ENCODE measurements around the gene UBE2M. TPM values are rescaled to one million over a fixed set of nuclear protein-coding genes. Genes with fewer than 3 reads are reported as not detected.

Gene UBE2M
- total RNA-seq, 2 donors from 2014 or later = 27.7 to 44.2 TPM

- WGBS = 18% methylated on average over 1 of the region's 1 CpG
- TF ChIP-seq POLR2A (IDR thresholded peaks at IDR 0.05) (no peak), POLR2AphosphoS5 (IDR thresholded peaks at IDR 0.05) (no peak), CTCF (IDR thresholded peaks at IDR 0.05) (no peak)
- H3K36me3 ChIP-seq = peaks cover 27 to 51% of the 10 kb centered on the region in 2 donors
These were observed 7.3 kb downstream of the UBE2M start for GRCh38 chr19:58551123-58551497.

GRCh38 chr19:58550362-58551122 is 7.9 kb downstream of the UBE2M start:
- intact Hi-C loops (cut with DNase I) = no loop called here
- no peak for TF ChIP-seq POLR2A (IDR thresholded peaks at IDR 0.05)
- no peak for TF ChIP-seq POLR2AphosphoS5 (IDR thresholded peaks at IDR 0.05)
- no peak for TF ChIP-seq CTCF (IDR thresholded peaks at IDR 0.05)
- peaks cover 27 to 54% of the 10 kb centered on the region in 2 donors for H3K36me3 ChIP-seq
- no peak overlapping the region for H3K27ac ChIP-seq
- no peak overlapping the region for H3K4me3 ChIP-seq
- H3K9me3 ChIP-seq = no peaks in the 10 kb centered on the region
- H3K27me3 ChIP-seq (replicated peaks; ENCODE audit: insufficient read depth) = no peaks in the 10 kb centered on the region
- 83% methylated on average over 13 of the region's 13 CpGs for WGBS
- no peak for DNase-seq (ENCODE audit: low spot score)
- peaks cover 25% of the 10 kb centered on the region for H3K4me1 ChIP-seq (replicated peaks)

More at GRCh38 chr19:58551123-58551497, 7.3 kb downstream of the UBE2M start:
- Histone ChIP-seq H3K27me3 (replicated peaks; ENCODE audit: insufficient read depth) (no peaks in the 10 kb centered on the region), H3K27ac (no peak overlapping the region), H3K9me3 (no peaks in the 10 kb centered on the region), H3K4me1 (replicated peaks) (peaks cover 21% of the 10 kb centered on the region), H3K4me3 (no peak overlapping the region)
- no peak for DNase-seq (ENCODE audit: low spot score)
- intact Hi-C loops (cut with DNase I) = no loop called here

GRCh38 chr19:58549664-58550361 is 8.6 kb downstream of the UBE2M start:
- no peak for DNase-seq (ENCODE audit: low spot score)
- H3K9me3 ChIP-seq = no peaks in the 10 kb centered on the region
- H3K27ac ChIP-seq = no peak overlapping the region
- H3K27me3 ChIP-seq (replicated peaks; ENCODE audit: insufficient read depth) = no peaks in the 10 kb centered on the region
- peaks cover 23% of the 10 kb centered on the region for H3K4me1 ChIP-seq (replicated peaks)
- H3K36me3 ChIP-seq = peaks cover 27 to 55% of the 10 kb centered on the region in 2 donors
- no peak for TF ChIP-seq POLR2A (IDR thresholded peaks at IDR 0.05)
- WGBS = 79% methylated on average over 10 of the region's 11 CpGs
- H3K4me3 ChIP-seq = no peak overlapping the region
- intact Hi-C loops (cut with DNase I) = no loop called here

GRCh38 chr19:58548859-58549663 is 9.3 kb downstream of the UBE2M start:
- no peaks in the 10 kb centered on the region for H3K9me3 ChIP-seq
- H3K4me1 ChIP-seq (replicated peaks) = peaks cover 23% of the 10 kb centered on the region
- peaks cover 27 to 55% of the 10 kb centered on the region in 2 donors for H3K36me3 ChIP-seq
- no peak for DNase-seq (ENCODE audit: low spot score)
- no peak for TF ChIP-seq POLR2AphosphoS5 (IDR thresholded peaks at IDR 0.05)
- no peak overlapping the region for H3K4me3 ChIP-seq
- no peak overlapping the region for H3K27ac ChIP-seq
- 86% methylated on average over 20 of the region's 20 CpGs for WGBS
- intact Hi-C loops (cut with DNase I) = no loop called here
- H3K27me3 ChIP-seq (replicated peaks; ENCODE audit: insufficient read depth) = no peaks in the 10 kb centered on the region

GRCh38 chr19:58547323-58548312 is 10.8 kb downstream of the UBE2M start:
- WGBS = 87% methylated on average over 18 of the region's 18 CpGs
- H3K36me3 ChIP-seq = peaks cover 27 to 55% of the 10 kb centered on the region in 2 donors
- no peak overlapping the region for H3K4me3 ChIP-seq
- no peaks in the 10 kb centered on the region for H3K9me3 ChIP-seq
- no peak overlapping the region for H3K27ac ChIP-seq
- DNase-seq (ENCODE audit: low spot score) = no peak
- no peak for TF ChIP-seq CTCF (IDR thresholded peaks at IDR 0.05)
- TF ChIP-seq POLR2A (IDR thresholded peaks at IDR 0.05) = no peak
- H3K27me3 ChIP-seq (replicated peaks; ENCODE audit: insufficient read depth) = no peaks in the 10 kb centered on the region
- peaks cover 17% of the 10 kb centered on the region for H3K4me1 ChIP-seq (replicated peaks)
- intact Hi-C loops (cut with DNase I) = no loop called here
